Subcutaneous abdominal adipose tissue (tissue), 5 donors: ENCODE data around the gene FSTL4.

Experiments
- H3K27ac ChIP-seq: one replicate; pipeline ENCODE4 v1.7.0; 2013; ENCODE audit warnings: low read depth, mild to moderate bottlenecking, inconsistent platforms, low read length, moderate library complexity
- H3K27me3 ChIP-seq, 5 donors: one replicate each; pipeline ENCODE4 v1.7.0; 2013; ENCODE audit warnings: low read length in 5 of 5, inconsistent platforms in 1 of 5; ENCODE audit not compliant: control insufficient read depth in 5 of 5, insufficient read depth in 4 of 5
- H3K36me3 ChIP-seq, 5 donors: one replicate each; pipeline ENCODE4 v1.7.0; 2013; ENCODE audit warnings: low read length in 5 of 5; ENCODE audit not compliant: control insufficient read depth in 5 of 5, insufficient read depth in 5 of 5
- H3K4me1 ChIP-seq, 5 donors: one replicate each; pipeline ENCODE4 v1.7.0; 2013; ENCODE audit warnings: low read length in 5 of 5, mild to moderate bottlenecking in 3 of 5, moderate library complexity in 1 of 5; ENCODE audit not compliant: control insufficient read depth in 5 of 5, insufficient read depth in 5 of 5
- H3K4me3 ChIP-seq, 5 donors: one replicate each; pipeline ENCODE4 v1.7.0; 2013; ENCODE audit warnings: low read length in 5 of 5, low read depth in 1 of 5
- H3K9ac ChIP-seq, 5 donors: one replicate each; pipeline ENCODE4 v1.7.0; 2013; ENCODE audit warnings: low read length in 5 of 5, mild to moderate bottlenecking in 4 of 5, moderate library complexity in 3 of 5
- H3K9me3 ChIP-seq, 5 donors: one replicate each; pipeline ENCODE4 v1.7.0; 2013; ENCODE audit warnings: low read length in 5 of 5; ENCODE audit not compliant: control insufficient read depth in 5 of 5
- donor health status: healthy.
- donor health status: healthy.
- donor health status: healthy.
- donor health status: healthy.
- donor health status: healthy.

Gene FSTL4

DNA sequence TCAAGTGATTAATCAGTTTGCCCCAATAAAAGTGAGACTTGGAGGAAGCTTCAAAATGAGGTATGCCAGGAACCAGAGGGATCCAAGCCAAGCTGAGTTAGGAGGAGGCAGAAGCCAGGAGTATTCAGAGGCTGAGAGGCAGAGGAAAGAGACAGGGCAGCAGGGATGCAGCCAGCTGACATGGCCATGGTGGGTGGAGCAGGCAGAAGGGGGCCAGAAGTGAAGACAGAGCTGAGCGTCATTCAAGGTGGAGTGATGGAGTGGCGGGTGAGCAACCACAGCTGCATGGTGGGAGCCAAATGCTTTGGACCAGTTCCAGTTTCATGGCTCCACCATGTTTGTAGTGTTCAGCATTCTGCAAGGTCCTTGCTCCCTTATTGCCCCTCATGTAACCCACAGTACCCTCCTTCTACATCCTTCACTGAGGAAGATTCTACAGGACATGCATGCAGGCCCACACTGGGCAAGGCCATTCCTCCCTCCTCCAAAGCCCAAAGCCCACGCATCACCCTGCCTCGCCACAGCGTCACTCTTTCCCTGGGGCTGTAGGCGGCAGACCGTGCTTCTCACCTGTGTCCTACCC lies 100.6 kb downstream of the FSTL4 start:
- H3K9me3 ChIP-seq, result no peaks in the 10 kb centered on the region
- no peak overlapping the region for H3K4me3 ChIP-seq
- peaks cover 0 to 5% (median 3%) of the 10 kb centered on the region in 5 donors for H3K27me3 ChIP-seq
- no peaks in the 10 kb centered on the region for H3K36me3 ChIP-seq
- H3K27ac ChIP-seq, result no peak overlapping the region
- peaks cover 0 to 6% (median 0%) of the 10 kb centered on the region in 5 donors for H3K4me1 ChIP-seq
- no peak overlapping the region for H3K9ac ChIP-seq

- no peak overlapping the region for H3K9ac ChIP-seq
- H3K27ac ChIP-seq, result no peak overlapping the region
- no peak overlapping the region for H3K4me3 ChIP-seq
- peaks cover 0 to 6% (median 0%) of the 10 kb centered on the region in 5 donors for H3K4me1 ChIP-seq
- H3K9me3 ChIP-seq, result no peaks in the 10 kb centered on the region
- H3K36me3 ChIP-seq, result no peaks in the 10 kb centered on the region
- peaks cover 0 to 5% (median 3%) of the 10 kb centered on the region in 5 donors for H3K27me3 ChIP-seq
Measured at GRCh38 chr5:133510634-133511262, 101.6 kb downstream of the FSTL4 start.

DNA sequence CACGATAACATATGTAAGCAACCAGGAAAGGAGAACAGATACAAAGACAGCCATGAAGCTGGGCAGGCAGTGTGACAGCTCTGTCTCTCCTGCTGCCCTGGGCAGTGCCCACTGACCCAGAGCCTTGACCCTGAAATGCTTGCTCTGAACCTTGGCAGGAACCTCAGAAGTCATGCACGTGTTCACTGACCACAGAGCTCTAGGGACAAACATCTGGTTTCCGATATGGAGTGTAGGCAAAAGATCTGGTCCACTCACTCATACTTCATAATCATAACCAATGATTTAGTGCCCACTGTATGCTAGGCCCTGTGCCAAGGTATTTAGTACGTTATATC lies 102.6 kb downstream of the FSTL4 start:
- Histone ChIP-seq H3K9me3 (no peaks in the 10 kb centered on the region), H3K4me3 (no peak overlapping the region), H3K9ac (no peak overlapping the region), H3K4me1 (peaks cover 0 to 6% (median 0%) of the 10 kb centered on the region in 5 donors), H3K36me3 (no peaks in the 10 kb centered on the region), H3K27ac (no peak overlapping the region), H3K27me3 (peaks cover 0 to 5% (median 3%) of the 10 kb centered on the region in 5 donors)

- no peak overlapping the region for H3K4me3 ChIP-seq
- no peaks in the 10 kb centered on the region for H3K9me3 ChIP-seq
- no peak overlapping the region for H3K27ac ChIP-seq
- H3K4me1 ChIP-seq, result peaks cover 0 to 6% (median 0%) of the 10 kb centered on the region in 5 donors
- peaks cover 0 to 5% (median 3%) of the 10 kb centered on the region in 5 donors for H3K27me3 ChIP-seq
- no peak overlapping the region for H3K9ac ChIP-seq
- no peaks in the 10 kb centered on the region for H3K36me3 ChIP-seq
Measured at GRCh38 chr5:133508845-133509741, 103.2 kb downstream of the FSTL4 start.

DNA sequence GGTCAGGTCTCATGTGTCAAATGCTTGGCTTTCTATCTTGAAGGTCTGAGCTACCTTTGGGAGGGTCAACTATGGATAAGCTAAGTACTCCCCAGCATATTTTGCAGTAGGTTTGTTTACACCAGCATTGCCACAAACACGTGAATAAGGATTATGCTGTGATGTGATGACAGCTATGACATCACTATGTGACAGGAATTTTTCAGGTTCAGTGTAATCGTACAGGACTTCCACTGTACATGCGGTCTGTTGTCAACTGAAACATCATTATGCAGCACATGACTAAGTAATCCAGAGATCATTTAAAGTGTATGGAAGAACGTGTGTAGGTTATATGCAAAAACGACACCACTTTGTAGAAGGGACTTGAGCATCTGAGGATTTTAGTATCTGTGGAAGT lies 104.0 kb downstream of the FSTL4 start:
- peaks cover 0 to 6% (median 3%) of the 10 kb centered on the region in 5 donors for H3K27me3 ChIP-seq
- H3K9me3 ChIP-seq, result no peaks in the 10 kb centered on the region
- no peak overlapping the region for H3K27ac ChIP-seq
- peaks cover 0 to 6% (median 0%) of the 10 kb centered on the region in 5 donors for H3K4me1 ChIP-seq
- H3K36me3 ChIP-seq, result no peaks in the 10 kb centered on the region
- H3K4me3 ChIP-seq, result no peak overlapping the region
- H3K9ac ChIP-seq, result no peak overlapping the region

- H3K27me3 ChIP-seq, result peaks cover 0 to 6% (median 0%) of the 10 kb centered on the region in 5 donors
- no peaks in the 10 kb centered on the region for H3K9me3 ChIP-seq
- H3K9ac ChIP-seq, result no peak overlapping the region
- no peaks in the 10 kb centered on the region for H3K36me3 ChIP-seq
- H3K4me3 ChIP-seq, result no peak overlapping the region
- peaks cover 0 to 6% (median 0%) of the 10 kb centered on the region in 5 donors for H3K4me1 ChIP-seq
- H3K27ac ChIP-seq, result no peak overlapping the region
Measured at GRCh38 chr5:133506181-133506580, 106.2 kb downstream of the FSTL4 start.

- Histone ChIP-seq H3K9ac (no peak overlapping the region), H3K36me3 (no peaks in the 10 kb centered on the region), H3K4me1 (no peaks in the 10 kb centered on the region), H3K9me3 (no peaks in the 10 kb centered on the region), H3K27ac (no peak overlapping the region), H3K4me3 (no peak overlapping the region), H3K27me3 (peaks cover 0 to 6% (median 0%) of the 10 kb centered on the region in 5 donors)
Measured at GRCh38 chr5:133503511-133503910, 108.8 kb downstream of the FSTL4 start.

- Histone ChIP-seq H3K4me3 (no peak overlapping the region), H3K27ac (no peak overlapping the region), H3K27me3 (peaks cover 0 to 11% (median 0%) of the 10 kb centered on the region in 5 donors), H3K4me1 (no peaks in the 10 kb centered on the region), H3K9me3 (no peaks in the 10 kb centered on the region), H3K36me3 (no peaks in the 10 kb centered on the region), H3K9ac (no peak overlapping the region)
Measured at GRCh38 chr5:133499895-133500294, 112.4 kb downstream of the FSTL4 start.

DNA sequence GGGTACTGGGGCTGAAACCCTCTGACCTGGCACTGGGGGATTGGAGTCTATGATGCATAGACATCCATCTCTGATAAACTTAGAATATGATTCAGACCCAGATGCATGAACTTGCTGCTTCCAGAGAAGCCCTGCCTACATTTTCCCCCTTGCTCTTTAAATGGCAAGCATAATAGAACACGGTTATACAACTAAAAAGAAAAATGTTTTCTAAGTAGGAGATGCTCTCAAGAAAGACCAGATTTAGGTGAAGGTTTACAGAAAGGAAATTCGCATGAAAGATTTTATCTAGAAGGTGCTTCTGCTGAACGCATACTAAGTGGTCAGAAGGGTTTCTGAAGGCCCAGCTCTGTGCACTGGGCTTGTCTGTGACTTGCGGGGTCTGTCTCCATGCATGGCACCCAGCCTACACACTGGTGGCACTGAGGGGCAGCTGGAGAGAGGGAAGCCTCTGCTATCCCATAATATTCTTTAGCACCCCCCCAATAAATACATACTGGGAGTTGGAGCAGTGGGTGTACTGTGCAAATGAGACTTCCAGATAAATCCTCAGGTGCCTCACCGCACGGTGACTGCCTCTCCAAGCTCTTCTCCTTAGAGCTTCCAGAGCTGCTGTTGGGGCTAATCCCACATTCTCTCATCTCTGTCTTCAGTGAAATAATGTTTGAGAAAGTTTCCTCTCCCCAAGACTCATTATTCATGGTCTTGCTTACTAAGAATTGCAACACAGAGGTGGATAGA lies 114.6 kb downstream of the FSTL4 start:
- peaks cover 0 to 10% (median 0%) of the 10 kb centered on the region in 5 donors for H3K27me3 ChIP-seq
- no peak overlapping the region for H3K4me3 ChIP-seq
- H3K4me1 ChIP-seq, result no peaks in the 10 kb centered on the region
- peaks cover 0 to 4% (median 0%) of the 10 kb centered on the region in 5 donors for H3K9me3 ChIP-seq
- H3K9ac ChIP-seq, result no peak overlapping the region
- H3K27ac ChIP-seq, result no peak overlapping the region
- no peaks in the 10 kb centered on the region for H3K36me3 ChIP-seq
